Measurements from ENCODE around the gene MICAL2. TPM values are rescaled to one million over a fixed set of nuclear protein-coding genes. Genes with fewer than 3 reads are reported as not detected.

MICAL2 gene
- total RNA-seq, 2 experiments from 2014 or later = not detected

DNA sequence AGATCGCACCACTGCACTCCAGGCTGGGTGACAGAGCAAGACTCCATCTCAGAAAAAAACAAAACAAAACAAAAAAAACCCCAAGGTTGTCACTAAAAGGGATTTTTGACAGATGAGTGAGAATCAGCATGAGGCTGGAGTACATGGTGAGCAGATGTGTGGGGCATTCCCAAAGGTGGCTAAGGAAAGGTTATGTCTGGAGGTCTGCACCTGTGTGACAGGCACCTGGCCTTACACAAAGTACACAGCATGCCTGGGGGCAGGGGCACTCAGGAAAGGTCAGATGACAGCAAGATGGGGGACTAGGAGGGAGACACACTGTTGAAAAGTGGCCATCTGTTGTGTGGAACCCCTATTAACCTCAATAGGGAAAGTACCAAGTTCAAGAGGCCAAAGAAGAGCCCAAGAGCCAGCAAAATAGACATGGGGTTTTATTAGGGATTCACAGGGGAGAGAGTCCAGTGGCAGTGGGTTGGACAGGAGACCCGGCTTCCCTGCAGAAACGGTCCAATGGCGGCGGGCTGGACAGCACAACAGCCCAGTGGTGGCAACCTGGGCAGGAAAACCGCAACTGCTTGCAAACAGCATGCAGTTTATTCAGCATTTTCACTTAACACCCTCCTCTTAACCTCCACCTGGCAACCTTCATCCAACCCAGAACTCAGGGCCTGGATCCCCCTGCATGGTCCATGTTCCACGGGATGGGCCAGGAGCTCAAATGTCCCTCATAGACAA lies 101.1 kb downstream of the MICAL2 start:
- no TSS peak for BruUV-seq (replicated peaks)
- Histone ChIP-seq H3K9me3 (ENCODE audit: low read length) (no peaks in the 10 kb centered on the region), H3K9me2 (ENCODE audit: insufficient read depth, low read length) (no peaks in the 10 kb centered on the region), H3K4me3 (ENCODE audit: low read depth, low read length, poor library complexity, severe bottlenecking) (no peak overlapping the region), H3K4me1 (ENCODE audit: insufficient read depth, low read length, poor library complexity, severe bottlenecking) (no peaks in the 10 kb centered on the region), H3K36me3 (ENCODE audit: insufficient read depth, low read length) (no peaks in the 10 kb centered on the region), H3K4me2 (ENCODE audit: low read length) (no peak overlapping the region), H4K20me1 (ENCODE audit: insufficient read depth, low read length) (no peaks in the 10 kb centered on the region), H3K27ac (ENCODE audit: low read depth, low read length, poor library complexity, severe bottlenecking) (no peak overlapping the region), H3K79me2 (ENCODE audit: insufficient read depth, low read depth, low read length) (no peaks in the 10 kb centered on the region), H2AFZ (ENCODE audit: low read length) (no peak overlapping the region)
- no peak for DNase-seq (ENCODE audit: low spot score)
- intact Hi-C loops (cut with micrococcal nuclease; ENCODE audit: unreplicated experiment) = no loop called here
- ChIA-PET CTCF (ENCODE audit: unreplicated experiment) (no interaction called here), POLR2A (interaction anchor here (1.0 kb wide), 1 partner anchor 9 kb away, joined by 3 read pairs; no protein-coding TSS in a partner anchor)
- no peak for TF ChIP-seq CTCF (conservative IDR thresholded peaks at IDR 0.05; ENCODE audit: low read length)
- no peak for TF ChIP-seq EZH2phosphoT487 (IDR thresholded peaks at IDR 0.05; ENCODE audit: borderline replicate concordance, low read depth, low read length)

DNA sequence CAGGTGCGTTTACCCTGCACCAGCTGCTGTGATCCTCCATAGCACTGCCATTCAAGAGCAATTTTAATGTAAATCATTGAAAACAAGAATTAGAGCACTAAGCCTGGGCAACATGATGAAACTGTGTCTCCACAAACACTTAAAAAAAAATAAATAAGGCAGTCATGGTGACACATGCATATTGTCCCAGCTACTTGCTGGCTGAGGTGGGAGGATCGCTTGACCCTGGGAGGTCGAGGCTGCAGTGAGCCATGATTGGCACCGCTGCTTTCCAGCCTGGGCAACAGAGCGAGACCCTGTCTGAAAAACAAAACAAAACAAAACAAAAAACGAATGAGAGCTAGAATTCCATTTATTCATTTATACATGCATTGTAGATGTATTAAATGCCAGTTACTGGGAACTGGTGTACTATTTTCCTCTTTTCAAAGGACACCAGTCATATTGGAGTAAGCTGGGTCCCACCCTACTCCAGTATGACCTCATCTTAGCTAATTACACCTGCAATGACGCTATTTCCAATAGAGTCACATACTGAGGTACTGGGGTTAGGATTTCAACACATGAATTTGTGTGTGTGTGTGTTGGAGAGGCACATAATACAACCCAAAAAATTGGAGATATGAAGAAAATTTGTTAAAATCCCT lies 101.9 kb downstream of the MICAL2 start:
- Histone ChIP-seq H3K4me1 (ENCODE audit: insufficient read depth, low read length, poor library complexity, severe bottlenecking) (no peaks in the 10 kb centered on the region), H3K27ac (ENCODE audit: low read depth, low read length, poor library complexity, severe bottlenecking) (no peak overlapping the region), H2AFZ (ENCODE audit: low read length) (no peak overlapping the region), H3K4me2 (ENCODE audit: low read length) (no peak overlapping the region), H3K36me3 (ENCODE audit: insufficient read depth, low read length) (no peaks in the 10 kb centered on the region), H3K79me2 (ENCODE audit: insufficient read depth, low read depth, low read length) (no peaks in the 10 kb centered on the region), H3K4me3 (ENCODE audit: low read depth, low read length, poor library complexity, severe bottlenecking) (no peak overlapping the region), H3K9me2 (ENCODE audit: insufficient read depth, low read length) (no peaks in the 10 kb centered on the region), H3K9me3 (ENCODE audit: low read length) (no peaks in the 10 kb centered on the region), H4K20me1 (ENCODE audit: insufficient read depth, low read length) (no peaks in the 10 kb centered on the region)
- BruUV-seq (replicated peaks) = no TSS peak
- ChIA-PET CTCF (ENCODE audit: unreplicated experiment) (no interaction called here), POLR2A (interaction anchor here (0.6 to 1.0 kb wide), 2 partner anchors 10 to 285 kb away, joined by 3 read pairs; no protein-coding TSS in a partner anchor)
- no peak for DNase-seq (ENCODE audit: low spot score)
- TF ChIP-seq CTCF (conservative IDR thresholded peaks at IDR 0.05; ENCODE audit: low read length) (no peak), EZH2phosphoT487 (IDR thresholded peaks at IDR 0.05; ENCODE audit: borderline replicate concordance, low read depth, low read length) (no peak)
- intact Hi-C loops (cut with micrococcal nuclease; ENCODE audit: unreplicated experiment) = no loop called here

DNA sequence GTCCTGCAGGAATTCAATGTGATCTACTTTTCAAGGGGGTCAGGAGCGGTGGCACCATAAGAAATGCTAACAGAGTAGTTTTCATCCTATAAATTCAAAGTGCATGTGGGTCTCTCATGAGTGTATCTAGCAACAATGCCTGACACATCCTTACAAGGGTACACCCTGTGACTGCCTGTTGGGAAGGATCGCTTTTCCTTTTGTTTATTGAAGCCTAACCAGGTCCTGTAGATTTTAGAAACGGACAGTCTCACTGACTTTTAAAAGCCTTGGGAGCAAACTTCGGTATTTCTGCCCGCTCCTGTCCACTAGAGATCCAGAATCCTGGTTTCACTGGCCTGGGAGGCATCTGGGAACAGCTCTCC lies 102.4 kb downstream of the MICAL2 start:
- Histone ChIP-seq H2AFZ (ENCODE audit: low read length) (no peak overlapping the region), H3K9me2 (ENCODE audit: insufficient read depth, low read length) (no peaks in the 10 kb centered on the region), H3K27ac (ENCODE audit: low read depth, low read length, poor library complexity, severe bottlenecking) (no peak overlapping the region), H3K36me3 (ENCODE audit: insufficient read depth, low read length) (no peaks in the 10 kb centered on the region), H3K4me1 (ENCODE audit: insufficient read depth, low read length, poor library complexity, severe bottlenecking) (no peaks in the 10 kb centered on the region), H4K20me1 (ENCODE audit: insufficient read depth, low read length) (no peaks in the 10 kb centered on the region), H3K9me3 (ENCODE audit: low read length) (no peaks in the 10 kb centered on the region), H3K4me2 (ENCODE audit: low read length) (no peak overlapping the region), H3K4me3 (ENCODE audit: low read depth, low read length, poor library complexity, severe bottlenecking) (no peak overlapping the region), H3K79me2 (ENCODE audit: insufficient read depth, low read depth, low read length) (no peaks in the 10 kb centered on the region)
- no TSS peak for BruUV-seq (replicated peaks)
- no peak for DNase-seq (ENCODE audit: low spot score)
- POLR2A ChIA-PET = interaction anchor here (1.0 kb wide), 1 partner anchor 11 kb away, joined by 3 read pairs; no protein-coding TSS in a partner anchor
- TF ChIP-seq CTCF (conservative IDR thresholded peaks at IDR 0.05; ENCODE audit: low read length) = no peak
- no peak for TF ChIP-seq EZH2phosphoT487 (IDR thresholded peaks at IDR 0.05; ENCODE audit: borderline replicate concordance, low read depth, low read length)
- CTCF ChIA-PET (ENCODE audit: unreplicated experiment) = no interaction called here
- intact Hi-C loops (cut with micrococcal nuclease; ENCODE audit: unreplicated experiment) = no loop called here

Measured in OCI-LY7 (cell line).